CMK (cell line): Measurements from ENCODE around the gene PFDN5.
"Not testable (repeated sequence)": the region's sequence is repeated elsewhere in the genome, so short reads cannot be mapped to it uniquely, and the experiment has no call there.

ENCODE experiments used
- DNase-seq: peaks from one replicate; pipeline ENCODE4 v3.0.0-alpha.2; 2010; ENCODE audit warnings: low read depth

Gene PFDN5

DNA sequence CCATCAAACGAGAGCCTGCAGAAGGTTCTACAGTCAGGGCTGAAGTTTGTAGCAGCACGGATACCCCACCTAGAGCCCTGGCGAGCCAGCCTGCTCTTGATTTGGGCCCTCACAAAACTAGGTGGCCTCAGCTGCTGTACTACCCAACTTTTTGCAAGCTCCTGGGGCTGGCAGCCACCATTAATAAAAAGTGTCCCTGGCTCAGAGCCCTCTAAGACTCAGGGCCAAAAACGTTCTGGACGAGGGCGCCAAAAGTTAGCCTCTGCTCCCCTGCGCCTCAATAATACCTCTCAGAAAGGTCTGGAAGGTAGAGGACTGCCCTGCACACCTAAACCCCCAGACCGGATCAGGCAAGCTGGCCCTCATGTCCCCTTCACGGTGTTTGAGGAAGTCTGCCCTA is 8.9 kb upstream of the PFDN5 start:
- no peak for DNase-seq

GRCh38 chr12:53287741-53288216 is 7.6 kb upstream of the PFDN5 start:
- peak; percentile 38 for DNase-seq

- DNase-seq = no peak
These were observed 7.0 kb upstream of the PFDN5 start for GRCh38 chr12:53288322-53288721.

- no peak for DNase-seq
These were observed 5.5 kb upstream of the PFDN5 start for GRCh38 chr12:53289891-53290290.

DNA sequence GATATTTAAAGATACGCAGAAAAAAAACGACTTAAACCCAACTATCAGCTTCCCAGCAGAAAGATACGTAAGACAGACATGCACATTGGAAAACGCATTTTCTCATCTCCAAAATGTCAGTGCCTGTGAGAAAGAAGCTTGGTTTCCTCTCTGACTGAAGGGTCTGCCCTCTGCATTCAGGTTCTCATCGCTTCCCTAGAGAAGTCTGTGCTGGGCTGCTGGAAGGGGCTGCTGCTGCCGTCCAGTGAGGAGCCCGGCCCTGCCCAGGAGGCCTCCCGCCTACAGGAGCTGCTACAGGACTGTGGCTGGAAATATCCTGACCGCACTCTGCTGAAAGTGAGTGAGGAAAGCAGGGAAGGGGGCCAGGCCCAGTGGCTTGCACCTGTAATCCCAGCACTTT is 4.7 kb upstream of the PFDN5 start:
- DNase-seq = no peak

- no peak for DNase-seq
These were observed 2.9 kb upstream of the PFDN5 start for GRCh38 chr12:53292426-53292825.

DNA sequence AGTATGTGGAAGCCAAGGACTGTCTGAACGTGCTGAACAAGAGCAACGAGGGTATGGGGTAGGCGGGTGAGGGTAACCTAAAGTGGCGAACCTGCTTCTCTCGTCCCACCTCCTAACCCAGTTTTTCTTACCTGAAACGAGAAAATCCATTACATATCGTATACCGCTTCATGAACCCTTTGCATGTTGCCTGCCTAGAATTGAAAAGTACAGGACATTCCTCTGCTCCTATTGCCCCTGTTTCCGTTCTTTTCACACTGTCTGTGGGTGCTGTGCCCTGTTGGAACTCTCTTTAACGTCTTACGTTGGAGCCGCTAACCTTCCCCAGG is 513 bp downstream of the PFDN5 start:
- DNase-seq = no peak

DNA sequence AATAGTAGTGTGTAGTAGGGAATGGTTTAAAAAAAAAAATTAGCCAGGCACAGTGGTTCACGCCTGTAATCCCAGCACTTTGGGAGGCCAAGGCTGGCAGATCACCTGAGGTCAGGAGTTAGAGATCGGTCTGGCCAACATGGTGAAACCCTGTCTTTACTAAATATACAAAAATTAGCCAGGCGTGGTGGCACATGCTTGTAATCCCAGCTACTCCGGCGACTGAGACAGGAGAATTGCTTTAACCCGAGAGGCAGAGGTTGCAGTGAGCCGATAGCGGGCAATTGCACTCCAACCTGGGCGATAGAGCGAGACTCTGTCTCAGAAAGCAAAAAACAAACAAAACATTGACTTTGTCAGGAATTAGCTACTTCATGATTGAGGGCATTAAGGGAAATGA is 1.8 kb downstream of the PFDN5 start:
- DNase-seq = not testable (repeated sequence)

GRCh38 chr12:53298164-53298563 is 2.8 kb downstream of the PFDN5 start:
- no peak for DNase-seq

- DNase-seq = no peak
These were observed 3.7 kb downstream of the PFDN5 start for GRCh38 chr12:53299101-53299453.

DNA sequence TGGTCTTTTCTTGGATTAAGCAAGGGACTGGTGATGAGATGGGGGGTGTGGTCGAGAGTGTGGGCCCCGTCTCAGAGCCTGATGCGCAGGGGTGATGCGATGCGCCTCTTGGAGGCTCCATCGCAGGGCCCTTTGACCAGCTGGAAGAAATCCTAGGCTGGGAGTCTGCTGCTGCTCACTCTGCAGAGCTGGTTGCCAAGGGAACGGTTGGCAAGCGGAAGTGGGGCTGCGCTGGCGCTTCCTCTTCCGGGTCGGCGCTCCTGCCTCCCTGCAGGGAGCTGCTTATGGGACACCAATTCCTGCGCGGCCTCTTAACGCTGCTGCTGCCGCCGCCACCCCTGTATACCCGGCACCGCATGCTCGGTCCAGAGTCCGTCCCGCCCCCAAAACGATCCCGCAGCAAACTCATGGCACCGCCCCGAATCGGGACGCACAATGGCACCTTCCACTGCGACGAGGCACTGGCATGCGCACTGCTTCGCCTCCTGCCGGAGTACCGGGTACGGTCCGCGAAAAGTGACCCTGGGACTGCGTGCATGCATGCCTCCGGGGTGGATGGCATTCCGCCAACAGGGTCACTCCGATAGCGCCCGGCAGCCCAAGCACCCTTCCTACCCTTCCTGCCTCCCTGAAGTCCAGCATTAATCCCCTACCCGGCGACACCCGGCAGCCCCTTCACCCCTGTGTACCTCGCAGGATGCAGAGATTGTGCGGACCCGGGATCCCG is 4.3 kb downstream of the PFDN5 start, which contains the start of gene MYG1:
MYG1 (plus strand) TSS at position 242 of the 727 bp plus-strand sequence; CDS start at position 285, 43 bp downstream.
- peak; percentile 85 for DNase-seq

- no peak for DNase-seq
These were observed 4.8 kb downstream of the PFDN5 start for GRCh38 chr12:53300187-53300586.

- no peak for DNase-seq
These were observed 7.6 kb downstream of the PFDN5 start for GRCh38 chr12:53302903-53303302.

DNA sequence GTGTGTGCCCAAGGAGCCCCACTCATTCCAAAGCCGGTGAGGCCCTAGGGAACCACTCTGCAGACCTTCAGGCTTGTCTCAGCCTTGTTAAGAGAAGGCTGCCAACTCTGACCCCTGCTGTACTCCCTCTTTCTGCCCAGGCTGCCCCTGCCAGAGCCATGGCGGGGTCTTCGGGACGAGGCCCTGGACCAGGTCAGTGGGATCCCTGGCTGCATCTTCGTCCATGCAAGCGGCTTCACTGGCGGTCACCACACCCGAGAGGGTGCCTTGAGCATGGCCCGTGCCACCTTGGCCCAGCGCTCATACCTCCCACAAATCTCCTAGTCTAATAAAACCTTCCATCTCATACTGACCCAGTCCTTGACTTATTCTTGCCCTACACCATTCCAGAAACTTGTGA is 11.5 kb downstream of the PFDN5 start:
- no peak for DNase-seq

DNA sequence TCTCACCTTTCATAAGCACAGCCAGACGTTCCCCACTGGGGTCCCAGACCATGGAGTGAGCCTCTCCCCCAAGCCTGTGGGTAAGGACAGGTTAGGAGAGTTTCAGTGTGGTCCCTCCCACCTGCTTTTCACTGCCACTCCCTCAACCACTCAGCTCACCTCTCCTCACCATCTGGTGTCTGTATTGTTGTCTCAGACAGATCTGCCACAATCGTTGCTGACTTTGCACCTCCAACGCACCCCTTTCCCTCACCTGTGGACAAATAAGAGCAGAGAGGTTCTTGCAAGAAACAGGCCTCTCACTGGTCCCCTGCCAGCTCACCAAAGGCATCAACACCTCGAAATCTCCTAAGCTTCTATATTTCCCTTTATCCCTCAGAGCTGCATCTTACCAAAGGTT is 12.9 kb downstream of the PFDN5 start:
- DNase-seq = no peak

GRCh38 chr12:53313996-53314395 is 18.7 kb downstream of the PFDN5 start:
- no peak for DNase-seq

GRCh38 chr12:53320352-53321195 is 25.2 kb downstream of the PFDN5 start:
- no peak for DNase-seq

DNA sequence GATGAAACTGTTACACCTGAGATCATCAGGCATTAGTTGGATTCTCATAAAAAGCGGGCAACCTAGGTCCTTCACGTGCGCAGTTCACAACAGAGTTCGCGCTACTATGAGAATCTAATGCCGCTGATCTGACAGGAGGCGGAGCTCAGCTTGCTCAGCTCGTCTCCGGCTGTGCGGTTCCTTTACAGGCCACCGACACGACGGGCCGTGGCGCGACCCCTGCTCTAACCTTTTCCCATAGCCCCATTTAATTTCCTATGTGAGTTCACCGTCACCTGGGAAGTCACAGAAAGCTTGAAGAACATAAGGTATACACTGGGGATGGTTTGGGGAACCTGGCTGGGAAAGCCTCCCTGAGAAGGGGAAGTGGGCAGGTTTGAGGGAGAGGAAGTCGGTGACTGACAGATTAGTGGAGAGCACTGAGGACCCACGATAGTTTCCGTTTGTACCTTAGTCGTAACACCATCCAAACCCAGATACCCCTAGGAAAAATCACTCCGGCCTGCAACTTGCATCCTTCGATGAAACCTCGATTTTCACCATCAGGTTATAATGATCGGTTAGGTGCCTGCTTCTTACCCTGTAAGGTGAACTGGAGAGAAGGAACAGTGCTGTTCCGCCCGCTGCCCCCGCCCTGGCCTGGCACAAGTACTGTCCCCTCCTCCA is 28.9 kb downstream of the PFDN5 start:
- peak; percentile 37 for DNase-seq

DNA sequence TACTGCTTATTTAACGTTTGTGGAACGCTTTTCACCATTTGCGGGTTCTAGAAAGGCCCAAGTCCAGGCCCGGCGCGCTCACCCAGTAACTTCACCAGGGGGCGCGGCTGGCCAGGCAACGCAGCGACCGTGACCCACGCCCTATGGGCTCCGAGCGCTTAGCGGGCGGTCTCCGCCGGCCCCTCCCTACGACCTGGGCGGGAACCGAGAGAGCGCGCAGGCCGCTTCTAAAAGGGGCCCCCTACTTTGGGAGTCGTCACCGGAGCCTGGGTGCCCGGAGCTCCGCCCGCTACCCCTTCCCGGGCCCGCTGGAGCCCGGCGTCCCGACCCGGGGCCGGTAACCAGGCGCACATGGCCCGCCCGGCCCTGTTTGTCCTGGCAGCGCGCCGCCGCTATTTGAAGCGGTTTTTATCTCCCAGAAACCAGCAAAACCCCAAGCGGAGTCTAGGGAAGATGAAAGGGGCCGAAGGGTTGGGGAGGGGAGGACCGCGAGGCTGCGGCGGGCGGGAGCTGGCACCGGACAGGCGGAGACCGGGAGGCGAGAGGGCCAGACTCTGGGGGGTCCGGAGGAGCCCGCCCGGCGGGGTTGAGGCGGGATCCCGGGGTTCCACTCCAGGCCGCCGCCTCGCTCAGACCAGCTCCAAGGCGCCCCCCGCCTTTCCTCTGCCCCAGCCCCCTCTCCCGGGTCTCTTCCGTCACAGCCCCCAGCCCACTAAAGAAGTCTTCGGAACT is 29.6 kb downstream of the PFDN5 start:
- peak; percentile 69 for DNase-seq

GRCh38 chr12:53325511-53326061 is 30.2 kb downstream of the PFDN5 start:
- no peak for DNase-seq

DNA sequence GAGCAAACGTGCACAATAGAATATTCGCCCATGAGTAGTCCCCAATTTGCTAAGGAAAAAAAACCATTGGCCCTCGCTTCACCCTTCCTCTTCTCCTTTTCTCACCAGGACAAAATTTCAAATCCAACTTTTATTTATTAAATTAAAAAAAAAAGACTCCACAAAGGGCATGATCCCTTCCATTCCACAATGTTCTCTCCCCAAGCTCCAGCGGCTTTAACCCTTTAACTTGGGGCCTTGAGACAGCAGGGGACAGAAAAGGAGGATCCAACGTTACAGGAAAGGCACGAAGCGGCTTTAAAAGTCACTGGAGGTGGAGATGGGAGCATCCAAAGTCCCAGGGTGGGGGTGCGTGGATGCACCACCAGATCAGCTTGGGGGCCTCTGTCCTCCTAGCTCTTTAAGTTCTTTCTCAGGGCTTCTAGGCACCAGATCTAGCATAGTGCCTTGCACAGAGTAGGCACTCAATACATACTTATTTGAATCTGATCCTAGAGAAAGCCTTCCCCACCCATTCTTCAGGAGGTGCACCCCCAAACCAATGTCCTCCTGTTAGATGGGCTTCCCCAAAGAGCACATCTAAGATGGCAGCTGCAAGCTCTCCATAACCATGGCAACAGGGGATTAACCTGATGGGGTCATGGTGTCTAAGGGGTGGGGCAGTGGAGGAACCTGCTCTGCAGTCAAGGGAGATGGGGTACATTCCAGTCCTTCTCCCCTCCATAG is 31.3 kb downstream of the PFDN5 start:
- DNase-seq = no peak
